GM12874 (cell line): ENCODE results near the gene ECI1.

Experiments
- CTCF ChIP-seq: IDR thresholded peaks from 2 replicates; pipeline ENCODE4 v1.5.1; 2011; ENCODE audit warnings: low read depth, mild to moderate bottlenecking, control low read depth, low read length, moderate library complexity; ENCODE audit not compliant: insufficient read depth

ECI1 gene

GRCh38 chr16:2273484-2273883, 22.1 kb upstream of the ECI1 start:
- no peak for TF ChIP-seq CTCF

- no peak for TF ChIP-seq CTCF
These were observed 20.6 kb upstream of the ECI1 start for GRCh38 chr16:2271848-2272461.

- no peak for TF ChIP-seq CTCF
These were observed 19.4 kb upstream of the ECI1 start for GRCh38 chr16:2270588-2271470.

GRCh38 chr16:2270070-2270462, 18.7 kb upstream of the ECI1 start:
- no peak for TF ChIP-seq CTCF

GRCh38 chr16:2267913-2268666, 16.7 kb upstream of the ECI1 start, which contains the start of gene RNPS1:
RNPS1 (minus strand) TSS chr16:2268126; CDS start chr16:2264643, 3,483 bp downstream.
- TF ChIP-seq CTCF: no peak

GRCh38 chr16:2260250-2260649, 8.9 kb upstream of the ECI1 start:
- no peak for TF ChIP-seq CTCF

GRCh38 chr16:2257726-2258125, 6.3 kb upstream of the ECI1 start:
- no peak for TF ChIP-seq CTCF
